Activated CD8-positive, alpha-beta memory T cell treated with anti-CD3 and anti-CD28 coated beads for 1 hour (primary cell): ENCODE results near the gene OR2V2.

ENCODE experiments used
- DNase-seq, 2 donors: peaks; one replicate each; pipeline ENCODE4 v3.0.0-alpha.2; 2020; ENCODE audit warnings: low read depth in 1 of 2; ENCODE audit errors: extremely low read depth in 1 of 2

OR2V2 gene

DNA sequence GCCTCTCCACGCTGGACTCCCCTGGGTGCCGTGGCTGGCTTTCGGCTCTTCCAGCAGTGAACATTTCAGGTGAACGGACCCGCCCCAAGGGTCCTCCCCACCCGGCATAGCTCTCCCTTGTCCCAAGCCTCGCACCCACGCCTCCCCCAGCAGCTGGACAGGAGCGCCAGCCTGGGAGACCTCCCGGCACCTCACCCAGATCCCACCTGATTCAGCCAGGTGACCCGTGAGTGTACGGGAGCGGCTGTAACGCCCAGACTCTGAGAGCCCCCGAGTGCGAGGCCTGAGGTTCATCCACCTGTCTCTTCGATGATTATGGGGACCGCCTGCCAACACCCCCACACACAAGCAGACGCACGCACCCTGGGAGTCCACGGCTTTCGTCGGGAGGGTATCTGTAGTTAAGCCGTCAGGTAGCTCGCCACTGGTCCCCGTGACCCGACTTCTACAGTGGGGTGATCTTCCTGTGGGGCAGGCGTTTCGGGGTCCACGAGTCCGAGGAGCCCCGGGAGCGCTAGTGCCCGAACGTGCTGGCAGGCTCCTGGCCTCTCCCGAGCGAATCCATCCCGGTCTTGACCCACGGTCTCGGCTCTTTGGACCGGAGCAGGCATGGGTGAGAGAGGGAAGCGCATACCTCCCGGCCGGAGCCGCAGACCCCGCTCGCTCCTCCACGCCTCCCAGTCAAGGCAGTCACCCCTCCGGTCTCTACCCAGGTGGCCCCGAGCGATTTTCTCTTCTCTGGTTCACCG, 42.8 kb downstream of the OR2V2 start:
- no peak for DNase-seq

DNA sequence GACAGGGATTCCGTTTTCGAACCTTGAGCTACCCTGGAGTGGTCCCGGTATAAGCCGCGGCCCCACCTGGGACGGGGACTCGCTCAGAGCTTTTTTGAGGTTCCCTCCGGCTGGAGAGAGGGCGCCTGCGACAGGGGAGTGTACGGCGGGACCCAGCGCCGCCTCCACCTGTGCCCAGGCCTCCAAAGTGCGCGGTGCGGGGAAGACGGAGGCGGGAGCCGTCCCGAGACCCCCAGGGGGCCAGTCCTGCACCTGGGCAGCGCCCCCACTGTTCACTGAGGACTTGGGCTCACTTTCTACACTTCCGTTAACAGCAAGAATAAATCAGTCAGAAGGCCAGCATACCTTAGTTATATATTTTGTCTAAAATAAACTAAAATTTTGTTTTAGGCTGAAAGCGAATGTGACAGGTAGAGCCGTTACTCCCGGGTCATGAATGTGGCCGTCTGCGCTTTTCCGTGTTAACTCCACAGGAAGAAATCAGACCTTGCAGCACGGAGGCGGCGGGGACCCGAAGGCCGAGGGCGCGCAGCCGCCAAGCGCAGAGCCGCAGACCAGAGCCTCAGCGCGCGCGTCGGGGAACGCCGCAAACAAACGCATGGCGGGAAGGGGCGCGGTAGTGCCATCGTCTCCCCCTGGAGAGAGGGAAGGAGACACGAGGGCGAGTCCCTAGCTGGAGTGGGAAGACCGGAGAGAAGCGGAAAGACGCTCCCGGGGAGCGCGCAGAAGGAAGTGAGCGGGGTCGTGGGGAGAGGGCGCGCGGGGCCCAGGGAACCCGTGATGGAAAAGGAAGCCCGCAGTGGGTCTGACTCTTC, 43.5 kb downstream of the OR2V2 start:
- no peak for DNase-seq

DNA sequence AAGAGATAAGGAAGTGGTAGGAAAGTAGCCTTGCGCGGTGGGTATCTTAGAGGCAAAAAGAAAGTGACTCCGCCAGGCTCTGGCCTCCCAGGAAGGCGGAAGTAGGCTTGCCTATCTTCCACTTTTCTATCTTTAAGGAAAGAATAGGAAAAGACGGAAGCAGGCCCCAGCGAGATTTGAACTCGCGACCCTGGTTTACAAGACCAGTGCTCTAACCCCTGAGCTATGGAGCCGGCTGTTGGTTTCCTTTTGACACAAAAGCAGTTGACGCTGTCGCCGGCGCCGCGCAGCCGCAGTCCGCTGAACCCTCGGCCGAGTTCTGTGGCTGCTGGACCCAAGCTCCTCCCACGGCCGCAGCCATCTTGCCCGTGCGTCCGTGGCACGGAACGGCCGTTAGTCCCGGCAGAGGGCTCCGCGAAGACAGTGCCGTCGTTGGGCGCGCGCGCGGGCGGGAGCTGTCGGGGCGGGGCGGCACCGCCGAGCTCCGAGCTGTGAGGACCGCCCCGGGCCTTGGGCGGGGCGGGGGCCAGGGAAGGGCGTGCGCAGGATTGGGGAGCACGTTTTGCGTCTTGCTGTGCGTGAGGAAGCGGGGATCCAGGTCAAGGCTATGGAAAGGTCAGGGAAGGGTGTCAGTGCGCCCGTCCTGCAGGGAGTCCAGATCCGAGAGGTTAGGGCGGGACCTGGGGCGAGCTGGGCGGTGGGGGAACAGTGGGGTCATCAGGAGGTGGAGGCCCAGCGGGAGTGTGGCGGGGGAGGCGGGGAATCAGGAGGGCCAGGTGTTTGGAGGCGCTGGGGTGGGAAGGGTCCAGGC, 44.3 kb downstream of the OR2V2 start:
- peak; percentile 81 to 87 for DNase-seq

DNA sequence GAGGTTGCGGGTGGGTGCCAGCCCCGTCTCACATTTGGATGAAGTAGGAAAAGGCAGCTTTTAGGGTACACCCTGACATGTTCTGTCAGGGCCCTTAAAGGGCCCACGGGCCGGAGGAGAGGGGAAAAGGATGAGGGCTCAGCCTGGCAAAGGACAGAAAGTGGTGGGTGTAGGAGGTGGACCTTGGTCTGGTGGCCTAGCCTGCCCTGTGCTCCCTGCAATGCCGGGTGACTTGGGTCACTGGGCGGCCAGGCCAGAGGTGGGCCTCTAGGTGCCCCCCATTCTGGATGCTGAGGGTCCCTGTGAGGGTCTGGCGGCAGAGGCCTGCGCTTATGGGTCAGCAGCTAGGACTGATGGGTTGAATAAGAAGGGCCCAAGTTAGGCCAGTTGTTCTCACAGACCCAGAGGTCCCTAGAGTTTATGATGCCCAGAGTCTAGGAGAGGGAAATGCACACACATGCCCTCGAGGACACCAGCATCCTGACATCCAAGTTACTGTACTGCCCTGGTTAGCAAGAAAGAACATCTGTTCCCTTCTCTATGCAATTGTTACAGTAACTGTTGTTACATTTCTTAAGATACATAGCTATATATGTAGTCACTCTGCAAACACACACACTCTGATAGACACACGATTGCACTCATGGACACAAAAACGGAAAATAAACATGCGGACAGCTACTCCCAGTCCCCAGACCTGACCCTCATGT, 45.1 kb downstream of the OR2V2 start:
- no peak for DNase-seq

DNA sequence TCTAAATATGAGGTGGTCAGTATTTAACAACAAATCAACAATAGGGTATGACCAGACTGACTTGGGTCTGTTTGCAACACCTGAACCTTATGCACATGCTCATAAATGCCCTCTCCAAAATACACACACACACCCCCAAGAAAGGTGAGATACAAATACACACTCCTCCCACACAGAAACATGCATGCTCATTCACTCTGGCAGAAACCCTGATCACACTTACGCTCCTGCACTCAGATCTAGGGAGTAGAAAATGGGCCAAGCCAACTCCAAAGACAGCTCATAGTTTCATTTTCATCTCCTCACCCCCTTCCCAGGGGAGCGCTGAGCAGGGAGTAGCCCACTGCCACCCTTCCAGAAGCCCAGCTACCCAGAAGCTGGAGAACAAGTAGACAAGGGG, 46.3 kb downstream of the OR2V2 start:
- no peak for DNase-seq

DNA sequence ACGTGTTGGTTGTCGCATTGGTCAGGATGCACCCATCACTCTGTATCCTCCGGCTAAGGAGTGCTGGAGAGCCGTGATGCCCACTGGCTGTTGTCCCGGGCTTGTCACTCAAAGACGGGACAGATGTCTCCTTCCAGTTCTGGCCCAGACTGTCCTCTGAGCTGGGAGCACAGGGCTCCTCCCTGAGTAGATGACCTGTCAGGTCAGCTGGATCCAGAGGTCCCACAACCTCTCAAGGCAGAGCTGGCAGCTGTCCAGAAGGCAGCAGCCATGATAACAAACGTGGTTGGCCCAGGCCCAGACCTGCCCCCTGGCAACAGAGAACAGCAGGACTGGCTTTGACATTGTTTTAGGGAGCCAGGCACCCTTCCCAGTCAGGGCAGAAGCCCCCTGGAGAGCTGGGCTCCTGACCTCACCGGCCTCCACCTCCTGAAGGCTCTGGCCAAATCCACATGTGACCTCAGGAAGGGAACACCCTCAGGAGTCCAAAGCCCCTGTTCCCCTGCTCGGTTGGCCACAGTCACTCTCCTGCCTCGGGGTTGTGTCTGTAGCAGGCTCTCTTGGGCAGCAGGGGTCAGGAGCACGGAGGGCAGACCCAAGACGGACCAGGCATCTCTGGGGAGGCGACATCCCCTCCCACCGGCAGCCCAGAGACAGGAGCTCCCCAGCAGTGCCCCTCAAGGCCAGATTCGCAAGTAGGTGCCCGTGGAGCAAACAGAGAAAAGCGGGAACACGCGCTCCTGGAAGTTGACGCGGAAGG, 47.3 kb downstream of the OR2V2 start:
- no peak for DNase-seq

DNA sequence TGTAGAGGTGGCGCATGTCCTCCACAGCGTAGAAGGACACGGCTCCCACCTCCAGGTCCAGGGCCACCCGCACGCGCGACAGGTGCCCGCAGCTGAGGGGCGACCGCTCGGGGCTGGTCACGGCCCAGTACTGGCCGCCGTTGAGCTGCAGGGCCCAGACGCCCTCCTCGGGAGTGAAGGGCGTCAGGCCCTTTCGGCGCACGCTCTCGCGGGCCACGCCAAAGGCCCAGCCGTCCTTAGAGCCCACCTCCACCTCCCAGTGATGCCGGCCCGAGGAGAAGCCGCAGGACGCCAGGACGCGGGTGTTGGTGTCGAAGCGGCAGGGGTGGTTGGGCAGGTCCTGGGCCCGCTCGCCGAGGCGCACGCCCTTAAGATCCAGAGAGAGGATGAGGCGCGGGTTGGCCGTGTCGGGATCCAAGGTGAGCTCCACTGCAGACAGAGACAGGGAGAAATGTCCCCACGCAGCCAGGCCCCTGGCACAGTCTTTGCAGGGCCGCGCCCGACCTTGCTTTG, 47.9 kb downstream of the OR2V2 start:
- no peak for DNase-seq

DNA sequence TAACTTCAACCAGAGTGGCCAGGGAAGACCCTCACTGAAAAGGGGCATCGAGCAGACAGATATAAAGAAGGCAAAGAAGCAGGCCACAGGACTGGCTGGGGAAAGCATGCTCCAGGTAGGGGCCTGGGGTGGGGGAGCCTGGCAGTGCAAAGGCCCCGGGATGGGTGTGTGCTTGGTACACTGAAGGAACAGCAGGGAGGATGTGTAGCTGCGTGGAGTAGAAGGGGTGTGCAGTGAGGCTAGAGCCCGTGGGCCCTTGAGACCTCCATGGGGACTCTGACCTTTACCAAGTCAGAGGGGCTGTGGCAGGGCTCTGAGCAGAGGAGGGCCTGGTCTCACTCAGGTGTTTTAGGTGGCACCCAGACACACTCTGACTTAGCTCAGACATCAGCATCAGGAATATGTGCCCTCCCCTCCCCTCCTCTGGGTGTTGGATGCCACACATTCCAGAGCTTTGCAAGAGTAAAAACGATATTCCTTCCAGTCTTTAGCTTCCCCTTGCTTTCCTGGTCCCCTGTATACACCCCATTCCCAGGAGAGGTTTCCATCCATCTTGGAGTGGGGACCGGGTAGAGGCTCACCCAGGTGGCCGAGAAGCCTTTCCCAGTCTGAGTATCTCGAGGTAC, 50.1 kb downstream of the OR2V2 start:
- no peak for DNase-seq

DNA sequence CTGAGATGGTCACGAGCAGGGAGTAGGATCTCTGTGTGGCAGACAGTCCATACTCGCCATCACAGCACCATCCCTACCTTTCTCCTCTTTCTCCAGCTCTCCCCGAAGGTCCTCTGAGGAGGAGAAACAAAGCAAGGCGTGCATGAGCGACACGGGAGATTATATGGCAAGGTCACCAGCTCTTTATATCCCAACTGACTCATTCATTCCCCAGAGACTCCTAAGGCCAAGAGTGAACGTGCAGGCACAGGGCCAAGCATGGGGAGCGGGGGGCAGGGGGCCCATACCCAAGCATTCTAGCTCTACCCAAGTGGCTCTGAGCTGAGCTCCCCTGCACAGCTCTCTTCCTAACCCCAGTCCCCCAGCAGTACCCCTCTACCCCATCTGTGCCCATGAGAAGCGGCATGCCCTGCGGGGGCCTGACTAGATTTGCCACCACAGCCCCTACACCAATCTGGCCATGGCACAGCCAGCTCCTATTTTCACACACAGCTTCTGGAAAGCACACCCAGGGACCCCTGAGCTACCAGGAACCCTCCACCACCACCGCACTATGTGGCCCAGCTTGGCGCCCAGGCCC, 50.8 kb downstream of the OR2V2 start:
- DNase-seq = no peak

DNA sequence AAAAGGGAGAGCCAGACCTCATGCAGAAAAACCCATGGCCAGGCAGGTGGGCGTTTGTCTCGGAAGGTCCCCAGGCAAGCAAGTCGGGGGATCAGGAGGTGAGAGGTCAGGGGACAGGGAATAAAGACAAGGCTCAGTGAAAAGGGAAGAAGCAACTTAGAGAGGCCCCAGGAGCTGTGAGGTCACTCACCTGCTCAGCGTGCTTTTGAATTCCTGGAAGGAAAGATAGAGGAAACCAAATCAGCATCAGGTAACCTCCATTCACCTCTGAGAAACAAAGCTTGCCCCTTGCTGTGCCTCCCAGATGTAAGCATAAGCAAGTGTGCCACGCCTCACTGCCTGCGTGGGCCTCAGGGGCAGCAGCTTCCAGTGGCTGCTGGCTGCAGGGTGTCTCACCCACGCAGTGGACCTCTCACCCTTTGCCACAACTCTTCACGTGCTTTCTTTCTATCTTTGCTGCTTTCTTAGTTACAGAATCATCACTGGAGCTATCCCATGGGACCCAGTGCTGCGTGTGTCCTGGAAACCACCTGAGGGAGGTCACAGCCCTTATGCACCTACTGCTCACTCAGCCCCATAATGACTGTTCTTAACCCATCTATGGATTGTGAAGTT, 51.6 kb downstream of the OR2V2 start:
- DNase-seq = no peak

DNA sequence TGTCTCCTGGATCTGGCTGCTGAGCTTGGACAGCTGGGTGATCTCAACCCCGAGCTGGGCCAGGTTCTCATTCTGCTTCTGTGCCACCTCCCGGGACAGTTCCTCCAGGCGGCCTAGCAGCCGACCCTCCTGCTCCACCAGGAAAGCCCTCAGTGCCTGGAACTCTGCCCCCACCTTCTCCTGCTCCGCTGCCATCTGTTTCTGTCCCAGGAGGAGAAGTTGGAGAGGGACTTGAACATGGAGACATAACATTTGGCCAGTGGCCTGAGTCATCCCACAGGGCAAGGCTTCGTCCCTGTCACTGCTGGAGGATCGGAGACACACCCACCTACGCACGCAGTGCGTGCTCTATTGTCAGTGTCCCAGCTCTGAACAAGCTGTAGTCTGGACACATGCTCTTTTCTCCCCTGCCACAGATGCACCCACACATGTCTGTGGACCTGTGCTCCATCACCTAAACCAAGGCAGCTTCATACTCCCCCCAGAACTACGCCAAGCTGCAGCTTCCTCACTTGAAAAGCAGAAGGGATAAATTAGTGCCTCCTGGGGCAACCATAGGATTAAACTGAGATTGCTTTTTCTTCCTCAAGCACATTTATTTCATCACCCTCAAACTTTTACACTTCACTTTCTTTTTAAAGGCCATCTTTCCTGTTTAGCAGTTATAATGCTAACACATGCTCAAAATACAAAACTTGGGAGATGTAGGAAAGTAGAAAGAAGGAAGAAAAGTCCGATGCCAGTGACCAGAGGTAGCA, 52.7 kb downstream of the OR2V2 start:
- DNase-seq = no peak

DNA sequence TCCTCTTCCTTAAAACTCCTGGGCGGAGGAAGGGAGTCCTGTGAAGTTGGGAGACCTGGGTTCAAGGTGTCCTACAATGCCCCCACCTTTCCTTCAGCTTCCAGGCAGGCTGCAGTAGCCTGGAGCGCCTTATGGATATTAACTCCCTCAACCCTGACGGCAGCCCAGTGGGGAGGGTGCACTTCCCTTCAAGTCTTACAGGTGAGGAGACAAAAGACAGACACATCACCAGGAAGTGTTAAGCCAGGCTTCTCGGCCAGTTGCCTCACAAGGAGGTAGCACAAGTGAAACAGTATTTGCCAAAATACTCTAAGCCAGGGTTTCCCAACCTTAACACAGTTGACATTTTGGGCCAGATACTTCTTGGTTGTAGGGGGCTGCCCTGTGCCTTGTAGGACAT, 53.4 kb downstream of the OR2V2 start:
- DNase-seq = no peak

DNA sequence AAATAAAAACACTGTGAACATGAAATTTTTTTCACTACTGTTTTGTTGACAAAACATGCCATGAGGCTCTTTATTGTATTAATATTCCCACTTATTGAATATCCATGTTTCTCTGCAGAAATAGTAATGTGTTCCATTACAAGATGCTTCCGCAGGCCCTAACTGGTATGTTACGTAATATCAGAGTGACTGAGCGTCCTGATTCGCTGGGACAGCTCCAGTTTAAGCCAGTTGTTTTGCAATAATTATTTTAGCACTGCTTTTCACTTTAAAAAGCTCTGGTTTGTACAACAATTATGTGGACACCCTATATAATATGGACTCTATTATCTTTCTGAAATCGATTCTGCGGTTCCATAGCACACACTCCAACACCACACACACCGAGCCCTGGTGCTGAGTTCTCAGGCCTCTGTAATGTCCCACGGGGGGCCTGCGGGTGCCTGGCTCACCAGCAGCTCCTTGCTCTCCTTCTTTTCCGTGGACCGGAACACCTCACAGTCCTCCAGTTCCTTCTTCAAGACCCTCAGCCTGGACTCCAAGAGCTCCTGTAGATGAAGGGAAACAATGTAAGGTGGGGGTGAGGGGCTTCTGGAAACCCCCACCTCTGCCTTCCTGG, 55.8 kb downstream of the OR2V2 start:
- no peak for DNase-seq

DNA sequence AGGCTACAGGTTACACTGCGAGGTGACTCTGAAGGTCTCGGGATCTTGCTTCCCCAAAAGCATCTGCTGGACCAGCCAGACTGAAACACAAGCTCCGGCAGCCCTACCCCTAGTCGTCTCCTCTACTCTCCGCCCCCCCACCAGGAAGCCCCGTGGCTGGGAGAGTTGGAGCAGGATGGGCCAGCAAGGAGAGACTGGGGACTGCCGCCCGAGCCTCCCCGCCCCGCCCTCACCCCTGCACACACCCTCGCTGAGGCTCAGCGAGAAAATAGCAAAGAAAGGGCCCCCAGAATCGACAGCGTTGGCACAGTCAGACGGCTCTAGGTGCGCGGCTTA, 56.4 kb downstream of the OR2V2 start:
- DNase-seq = no peak

DNA sequence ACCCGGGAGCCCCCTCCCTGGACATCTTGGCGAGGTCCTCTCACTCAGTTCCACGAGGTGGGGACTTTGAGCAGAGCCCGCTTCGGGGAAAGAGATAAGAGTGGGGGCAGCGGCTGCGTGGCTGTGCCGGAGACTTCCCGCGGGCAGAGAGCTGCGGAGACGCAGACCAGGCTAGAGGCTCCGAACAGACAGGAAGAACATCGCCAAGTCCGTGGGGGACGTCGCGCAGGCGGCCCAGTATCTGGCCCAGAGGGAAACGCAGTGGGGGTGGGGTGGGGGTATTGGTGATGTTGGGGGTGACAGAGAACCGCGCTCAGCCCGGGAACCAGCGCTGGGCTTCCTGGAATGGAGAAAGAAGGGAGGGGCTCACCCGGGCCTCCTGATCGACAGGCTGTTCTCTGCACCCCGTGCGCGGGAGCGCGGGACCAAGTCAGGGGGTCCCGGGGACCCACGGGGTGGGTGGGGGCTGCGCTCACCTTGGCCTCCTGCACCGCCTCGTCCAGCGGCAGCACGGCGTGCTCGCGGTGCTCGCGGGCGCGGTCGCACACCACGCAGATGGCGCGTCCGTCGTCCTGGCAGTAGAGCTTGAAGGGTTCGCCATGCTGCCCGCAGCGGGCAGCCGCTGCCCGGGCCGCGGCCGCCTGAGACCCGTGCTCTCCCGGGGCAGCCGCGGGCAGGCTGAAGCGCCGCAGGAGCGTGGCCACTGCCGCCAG, 56.9 kb downstream of the OR2V2 start:
- DNase-seq = no peak

DNA sequence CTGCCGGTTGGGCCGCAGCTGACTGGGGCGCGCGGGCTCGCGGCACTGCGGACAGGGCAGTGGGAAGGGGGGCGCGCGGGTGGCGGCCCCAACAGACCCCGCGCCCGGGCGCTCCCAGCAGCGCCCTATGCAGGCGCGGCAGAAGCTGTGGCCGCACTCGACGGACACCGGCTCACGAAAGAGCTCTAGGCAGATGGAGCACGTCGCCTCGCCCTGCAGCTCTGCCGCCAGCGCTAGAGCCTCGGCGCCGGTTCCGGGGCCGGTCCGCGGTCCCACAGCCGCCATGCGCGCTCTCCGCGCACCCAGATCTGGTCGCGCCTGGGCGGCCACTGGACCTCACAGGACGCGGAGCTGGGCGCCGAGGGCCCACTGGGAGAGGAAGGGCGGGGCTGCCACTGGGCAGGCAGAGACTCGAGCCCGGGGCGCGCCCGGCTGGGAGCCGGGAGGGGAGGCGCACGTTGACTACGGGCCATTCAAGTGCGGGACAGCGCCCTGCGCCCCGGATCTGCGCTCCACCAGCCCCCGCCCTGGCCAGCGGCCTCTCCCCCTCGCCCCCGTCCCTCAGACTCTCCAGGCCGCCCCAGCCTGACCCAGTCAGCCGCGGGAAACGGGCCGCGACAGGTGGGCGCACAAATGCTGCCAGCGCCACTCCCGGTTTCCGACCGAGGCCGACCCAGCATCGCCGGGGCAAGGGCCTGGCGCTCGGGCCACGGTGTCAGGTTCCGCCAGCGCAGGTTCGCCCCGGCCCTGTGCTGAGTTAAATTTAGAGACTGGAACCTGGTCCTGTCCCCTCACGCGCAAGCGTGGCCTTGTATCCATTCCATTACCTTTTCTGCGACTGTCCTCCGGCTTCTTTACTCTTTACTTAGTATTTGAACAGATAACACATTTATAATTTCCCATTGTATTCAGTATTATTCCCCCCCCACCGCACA, 57.7 kb downstream of the OR2V2 start, which contains the start of gene TRIM7:
Gene TRIM7, minus strand, starts transcription at position 371 of the 935 bp plus-strand sequence. Its CDS starts 86 bp downstream, at position 285.
- DNase-seq = no peak
